Measurements from ENCODE around the gene PNMT. TPM values are rescaled to one million over a fixed set of nuclear protein-coding genes. Genes with fewer than 3 reads are reported as not detected.

Gene PNMT
- polyA plus RNA-seq, 1 experiment, result not detected

DNA sequence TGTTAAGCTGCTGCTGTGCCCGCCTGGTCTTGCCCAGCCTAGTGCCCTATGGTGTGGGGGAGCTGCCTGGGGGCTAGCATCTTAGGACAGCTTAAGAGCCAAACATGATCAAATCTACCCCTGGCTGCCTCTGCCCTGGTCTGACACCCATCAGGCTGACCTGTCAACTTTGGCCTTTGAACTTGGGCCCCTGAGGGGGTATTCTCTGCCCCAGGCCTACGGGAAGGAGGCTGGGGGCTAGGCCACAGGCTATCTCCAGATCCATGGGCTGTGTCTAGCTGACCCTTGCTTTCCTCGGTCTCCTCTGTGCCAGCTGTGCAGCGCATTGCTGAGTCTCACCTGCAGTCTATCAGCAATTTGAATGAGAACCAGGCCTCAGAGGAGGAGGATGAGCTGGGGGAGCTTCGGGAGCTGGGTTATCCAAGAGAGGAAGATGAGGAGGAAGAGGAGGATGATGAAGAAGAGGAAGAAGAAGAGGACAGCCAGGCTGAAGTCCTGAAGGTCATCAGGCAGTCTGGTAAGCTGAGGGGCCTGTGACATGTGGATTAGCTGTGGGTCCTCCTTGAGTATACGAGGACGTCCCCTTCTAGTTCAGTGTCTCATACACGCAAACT, 34.6 kb upstream of the PNMT start:
- no peaks in the 10 kb centered on the region for H3K9me3 ChIP-seq (ENCODE audit: control insufficient read depth, insufficient read depth, low read length)
- TF ChIP-seq, protein P1, sequence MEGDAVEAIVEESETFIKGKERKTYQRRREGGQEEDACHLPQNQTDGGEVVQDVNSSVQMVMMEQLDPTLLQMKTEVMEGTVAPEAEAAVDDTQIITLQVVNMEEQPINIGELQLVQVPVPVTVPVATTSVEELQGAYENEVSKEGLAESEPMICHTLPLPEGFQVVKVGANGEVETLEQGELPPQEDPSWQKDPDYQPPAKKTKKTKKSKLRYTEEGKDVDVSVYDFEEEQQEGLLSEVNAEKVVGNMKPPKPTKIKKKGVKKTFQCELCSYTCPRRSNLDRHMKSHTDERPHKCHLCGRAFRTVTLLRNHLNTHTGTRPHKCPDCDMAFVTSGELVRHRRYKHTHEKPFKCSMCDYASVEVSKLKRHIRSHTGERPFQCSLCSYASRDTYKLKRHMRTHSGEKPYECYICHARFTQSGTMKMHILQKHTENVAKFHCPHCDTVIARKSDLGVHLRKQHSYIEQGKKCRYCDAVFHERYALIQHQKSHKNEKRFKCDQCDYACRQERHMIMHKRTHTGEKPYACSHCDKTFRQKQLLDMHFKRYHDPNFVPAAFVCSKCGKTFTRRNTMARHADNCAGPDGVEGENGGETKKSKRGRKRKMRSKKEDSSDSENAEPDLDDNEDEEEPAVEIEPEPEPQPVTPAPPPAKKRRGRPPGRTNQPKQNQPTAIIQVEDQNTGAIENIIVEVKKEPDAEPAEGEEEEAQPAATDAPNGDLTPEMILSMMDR (IDR thresholded peaks at IDR 0.05; ENCODE audit: low read depth, low read length), result no peak
- CTCF ChIA-PET, result interaction anchor here (0.7 to 5.4 kb wide), 10 partner anchors 11 to 131 kb away, joined by 3 to 114 read pairs (median 3); partner anchors contain the start of gene TCAP
- no peak overlapping the region for H3K27ac ChIP-seq (ENCODE audit: low read depth, low read length)
- DNase-seq (ENCODE audit: low read depth, low spot score), result no peak
- no peak overlapping the region for H3K4me3 ChIP-seq (ENCODE audit: low read depth, low read length)
- H3K27me3 ChIP-seq (ENCODE audit: control insufficient read depth, insufficient read depth, low read length), result peaks cover 34% of the 10 kb centered on the region
- POLR2A ChIA-PET, result interaction anchor here (0.6 kb wide), 1 partner anchor 96 kb away, joined by 5 read pairs; no protein-coding TSS in a partner anchor

DNA sequence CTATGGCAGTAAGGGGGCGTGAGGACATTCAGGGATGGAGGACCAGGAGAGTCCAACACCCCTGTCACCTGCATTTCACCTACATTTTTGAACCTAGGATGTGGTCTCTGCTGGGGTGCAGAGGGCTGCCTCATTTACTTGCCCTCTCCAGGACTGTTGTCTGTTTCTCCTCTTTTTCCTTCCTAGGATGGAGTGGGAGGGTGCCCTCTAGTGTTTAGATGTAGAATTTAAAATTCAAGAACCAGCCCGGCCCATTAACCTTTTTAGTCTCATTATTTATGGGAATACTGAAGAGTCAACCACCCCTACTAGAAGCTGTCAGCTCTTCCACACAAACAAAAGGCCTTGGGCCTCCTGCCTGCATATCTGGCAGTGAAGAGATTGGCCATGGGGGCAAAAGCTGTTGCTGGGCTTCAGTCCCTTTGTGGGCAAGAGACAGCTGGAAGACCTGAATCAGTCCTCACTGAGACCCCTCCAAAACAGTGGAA, 33.8 kb upstream of the PNMT start:
- H3K9me3 ChIP-seq (ENCODE audit: control insufficient read depth, insufficient read depth, low read length), result no peaks in the 10 kb centered on the region
- TF ChIP-seq, protein P1 (IDR thresholded peaks at IDR 0.05; ENCODE audit: low read depth, low read length), result peak; percentile 77
- no peak overlapping the region for H3K4me3 ChIP-seq (ENCODE audit: low read depth, low read length)
- no peak overlapping the region for H3K27ac ChIP-seq (ENCODE audit: low read depth, low read length)
- POLR2A ChIA-PET, result interaction anchor here (1.3 kb wide), 1 partner anchor 96 kb away, joined by 6 read pairs; the partner anchor contains the start of gene MIEN1
- CTCF ChIA-PET, result interaction anchor here (0.6 to 5.4 kb wide), 20 partner anchors 12 to 131 kb away, joined by 3 to 114 read pairs (median 4); partner anchors contain the start of gene TCAP
- DNase-seq (ENCODE audit: low read depth, low spot score), result no peak
- H3K27me3 ChIP-seq (ENCODE audit: control insufficient read depth, insufficient read depth, low read length), result peaks cover 28% of the 10 kb centered on the region

DNA sequence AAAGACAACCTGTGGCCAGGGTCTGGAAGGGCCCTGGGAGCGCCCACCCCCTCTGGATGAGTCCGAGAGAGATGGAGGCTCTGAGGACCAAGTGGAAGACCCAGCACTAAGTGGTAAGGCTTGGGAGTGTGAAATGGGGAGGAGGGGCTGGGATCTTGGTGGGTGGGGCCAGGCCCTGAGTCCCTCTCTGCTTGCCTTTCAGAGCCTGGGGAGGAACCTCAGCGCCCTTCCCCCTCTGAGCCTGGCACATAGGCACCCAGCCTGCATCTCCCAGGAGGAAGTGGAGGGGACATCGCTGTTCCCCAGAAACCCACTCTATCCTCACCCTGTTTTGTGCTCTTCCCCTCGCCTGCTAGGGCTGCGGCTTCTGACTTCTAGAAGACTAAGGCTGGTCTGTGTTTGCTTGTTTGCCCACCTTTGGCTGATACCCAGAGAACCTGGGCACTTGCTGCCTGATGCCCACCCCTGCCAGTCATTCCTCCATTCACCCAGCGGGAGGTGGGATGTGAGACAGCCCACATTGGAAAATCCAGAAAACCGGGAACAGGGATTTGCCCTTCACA, 32.6 kb upstream of the PNMT start:
- Histone ChIP-seq H3K9me3 (ENCODE audit: control insufficient read depth, insufficient read depth, low read length) (no peaks in the 10 kb centered on the region), H3K27me3 (ENCODE audit: control insufficient read depth, insufficient read depth, low read length) (peaks cover 18% of the 10 kb centered on the region), H3K4me3 (ENCODE audit: low read depth, low read length) (no peak overlapping the region), H3K27ac (ENCODE audit: low read depth, low read length) (no peak overlapping the region)
- ChIA-PET CTCF (interaction anchor here (1.3 to 5.8 kb wide), 8 partner anchors 12 to 44 kb away, joined by 3 to 114 read pairs (median 6); no protein-coding TSS in a partner anchor), POLR2A (interaction anchor here (1.3 kb wide), 1 partner anchor 95 kb away, joined by 6 read pairs; the partner anchor contains the start of gene MIEN1)
- no peak for DNase-seq (ENCODE audit: low read depth, low spot score)
- TF ChIP-seq, protein P1 (IDR thresholded peaks at IDR 0.05; ENCODE audit: low read depth, low read length), result no peak

DNA sequence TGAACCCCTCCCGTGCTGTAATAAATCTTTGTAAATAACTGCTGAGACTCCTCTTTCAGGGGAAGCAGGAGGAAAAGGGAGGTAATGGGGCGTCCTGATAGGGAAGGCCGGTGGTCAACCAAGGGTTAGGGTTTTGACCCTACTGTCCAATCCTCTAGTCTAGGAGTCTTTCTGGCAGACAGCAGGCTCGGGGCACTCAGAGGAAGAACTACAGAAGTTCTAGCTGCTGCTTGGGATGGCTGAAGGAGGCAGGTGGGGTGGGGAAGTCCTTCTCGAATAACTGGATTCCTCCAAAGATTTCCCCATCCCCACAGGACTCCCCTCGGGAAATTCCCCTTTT, 31.7 kb upstream of the PNMT start:
- DNase-seq (ENCODE audit: low read depth, low spot score), result no peak
- Histone ChIP-seq H3K4me3 (ENCODE audit: low read depth, low read length) (peak overlapping the region; percentile 92), H3K27me3 (ENCODE audit: control insufficient read depth, insufficient read depth, low read length) (peaks cover 11% of the 10 kb centered on the region), H3K27ac (ENCODE audit: low read depth, low read length) (no peak overlapping the region), H3K9me3 (ENCODE audit: control insufficient read depth, insufficient read depth, low read length) (no peaks in the 10 kb centered on the region)
- TF ChIP-seq, protein P1 (IDR thresholded peaks at IDR 0.05; ENCODE audit: low read depth, low read length), result no peak
- ChIA-PET CTCF (interaction anchor here (1.3 to 5.8 kb wide), 2 partner anchors 13 to 16 kb away, joined by 3 to 28 read pairs; no protein-coding TSS in a partner anchor), POLR2A (interaction anchor here (1.0 kb wide), 1 partner anchor 8 kb away, joined by 3 read pairs; no protein-coding TSS in a partner anchor)

Data from AG04450 (cell line).